Gastroesophageal sphincter (tissue), 3 donors: ENCODE data around the gene FGB.

Source experiments
- CTCF ChIP-seq, 4 experiments: fragments of 200-600 bp in 2 of 4; fragments of 450-650 bp in 2 of 4; sonication (generic) in 1 of 4; IDR thresholded peaks; one replicate each; pipeline ENCODE4 v1.5.1; 2017 to 2019; ENCODE audit warnings: antibody characterized with exemption in 4 of 4, mild to moderate bottlenecking in 2 of 4, moderate library complexity in 2 of 4
- POLR2AphosphoS5 ChIP-seq: sonication (generic); formaldehyde crosslinking; IDR thresholded peaks from one replicate; pipeline ENCODE4 v1.6.1; 2017; ENCODE audit warnings: antibody characterized with exemption

- TF ChIP-seq CTCF (IDR thresholded peaks at IDR 0.05) (no peak), POLR2AphosphoS5 (no peak)
These were observed 40.5 kb downstream of the FGB start for GRCh38 chr4:154603033-154603943.
